K562 (cell line): ENCODE data around the gene XCL1. TPM values are rescaled to one million over a fixed set of nuclear protein-coding genes. Genes with fewer than 3 reads are reported as not detected.

ENCODE experiments used
- BCLAF1 ChIP-seq, 2 experiments: fragments of 450-650 bp in 1 of 2; IDR thresholded peaks; 2 replicates each; pipeline ENCODE4 v1.6.1; 2011 to 2017; ENCODE audit warnings: low read depth in 2 of 2, antibody characterized with exemption in 1 of 2, borderline replicate concordance in 1 of 2, low read length in 1 of 2, mild to moderate bottlenecking in 1 of 2, mixed read lengths in 1 of 2; ENCODE audit not compliant: control insufficient read depth in 1 of 2
- CUX1 ChIP-seq: fragments of 200-800 bp; sonication (Bioruptor generic); IDR thresholded peaks from 2 replicates; pipeline ENCODE4 v1.6.1; 2016; ENCODE audit warnings: missing genetic modification characterization, missing compliant biosample characterization
- ILF3 ChIP-seq: fragments of 450-650 bp; IDR thresholded peaks from 2 replicates; pipeline ENCODE4 v1.6.1; 2018; ENCODE audit warnings: antibody characterized with exemption, mild to moderate bottlenecking, moderate library complexity, borderline replicate concordance
- SP2 ChIP-seq: IDR thresholded peaks from 2 replicates; pipeline ENCODE4 v1.6.1; 2011; ENCODE audit warnings: mild to moderate bottlenecking, low read depth, low read length, moderate library complexity; ENCODE audit not compliant: poor library complexity, severe bottlenecking; ENCODE audit errors: extremely low read depth
- TCF7L2 ChIP-seq: fragments of 150-350 bp; IDR thresholded peaks from 2 replicates; pipeline ENCODE4 v1.6.1; 2016; ENCODE audit warnings: low read depth, mild to moderate bottlenecking, low read length, moderate library complexity
- TCFL5 ChIP-seq: fragments of 250-450 bp; sonication (Bioruptor Pico); conservative IDR thresholded peaks from 2 replicates; pipeline ENCODE4 v1.6.1; 2021; ENCODE audit warnings: mild to moderate bottlenecking, moderate library complexity, matching md5 sums
- TOE1 ChIP-seq, 2 experiments: fragments of 450-650 bp in 1 of 2; sonication (generic) in 1 of 2; formaldehyde crosslinking in 1 of 2; IDR thresholded peaks; 2 replicates each; pipeline versions ENCODE4 v1.7.1 to v1.8.0; 2016 to 2022; ENCODE audit warnings: borderline replicate concordance in 2 of 2, mild to moderate bottlenecking in 2 of 2, antibody characterized with exemption in 1 of 2, inconsistent platforms in 1 of 2, low read depth in 1 of 2, missing genetic modification reagents in 1 of 2, moderate library complexity in 1 of 2
- polyA plus RNA-seq, 8 experiments: library from polyadenylated mRNA; depleted of rRNA in 4 of 8; stranded (reverse) in 5 of 8; unstranded in 3 of 8; fragments of >200 nt; fragmentation: Nextera tagmentation in 2 of 8; fragmentation: Illumina TruSeq in 1 of 8; extraction: Ambion mirVana in 2 of 8; extraction: Trizol in 1 of 8; gene quantifications; 2 replicates each; pipeline versions ENCODE4 v1.2.1 to v1.2.3, GENCODE V29; 2011 to 2014; ENCODE audit warnings: inconsistent platforms in 1 of 8, missing spikeins in 1 of 8
- total RNA-seq, 7 experiments: library from RNA; depleted of rRNA in 6 of 7; stranded (reverse); fragments of >200 nt in 6 of 7; fragmentation: Illumina TruSeq in 2 of 7; extraction: Trizol in 2 of 7; gene quantifications; 2 replicates each; pipeline versions ENCODE4 v1.2.1 to v1.2.3, GENCODE V29; 2011 to 2021; ENCODE audit warnings: low replicate concordance in 1 of 7

The XCL1 gene
- total and polyA plus RNA-seq, 9 of the 15 experiments (the other 6 are each of a cell fraction or from before 2014, with no cell fraction given), result 0.06 to 0.09 (median 0.06) TPM; not detected in 6

- TF ChIP-seq BCLAF1 (IDR thresholded peaks at IDR 0.05; ENCODE audit: borderline replicate concordance in 1 of 2, control insufficient read depth in 1 of 2, low read depth in 2 of 2, low read length in 1 of 2) (no peak), TOE1 (IDR thresholded peaks at IDR 0.05; ENCODE audit: borderline replicate concordance) (no peak), TOE1 (CRISPR knock-in tag; IDR thresholded peaks at IDR 0.05; ENCODE audit: borderline replicate concordance, low read depth) (no peak), ILF3 (no peak), CUX1 (CRISPR knock-in tag) (no peak), TCFL5 (no peak), TCF7L2 (no peak), SP2 (no peak)
These were observed 47.4 kb downstream of the XCL1 start (continued) for GRCh38 chr1:168623831-168624230.
